HG03139 (cell line): ENCODE data around the gene VPS8.

Experiments
- ATAC-seq: cut with Tn5 transposase; IDR thresholded peaks from one replicate; pipeline ENCODE4 v1.9.1; 2021; ENCODE audit not compliant: unreplicated experiment

VPS8 gene

DNA sequence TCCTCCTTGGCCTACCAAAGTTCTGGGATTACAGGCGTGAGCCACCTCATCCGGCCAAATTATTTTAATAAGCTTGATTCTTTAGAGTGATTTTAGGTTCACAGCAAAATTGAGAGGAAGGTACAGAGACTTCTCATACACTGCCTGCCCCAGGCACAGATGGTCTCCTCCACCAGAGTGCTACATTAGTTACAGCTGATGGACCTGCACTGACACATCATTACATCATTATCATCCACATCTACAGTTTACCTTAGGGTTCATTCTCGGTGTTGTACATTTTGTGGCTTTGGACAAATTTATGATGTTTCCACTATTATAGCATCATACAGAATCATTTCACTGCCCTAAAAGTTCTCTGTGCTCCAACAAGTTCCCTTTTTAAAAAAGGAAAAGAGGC lies 4.4 kb upstream of the VPS8 start:
- ATAC-seq: no peak

DNA sequence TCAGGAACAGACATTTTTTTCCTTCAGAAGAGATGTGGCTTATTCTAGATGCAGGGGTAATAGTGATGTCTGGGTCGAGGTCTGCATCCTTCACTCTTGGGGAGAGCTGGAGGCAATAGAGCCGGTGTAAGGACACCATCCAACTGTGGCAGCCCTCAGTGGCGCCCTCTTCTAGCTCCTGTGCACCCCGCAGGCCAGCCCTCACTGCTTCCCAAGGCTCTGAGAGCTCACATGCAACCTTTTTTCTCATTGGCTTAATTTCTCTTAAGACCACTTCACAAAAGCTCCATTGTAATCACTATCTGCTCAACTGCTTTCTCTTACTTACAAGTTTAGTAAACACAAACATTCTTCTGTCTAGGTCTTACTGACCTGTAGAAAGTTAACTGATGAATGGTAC lies 3.9 kb upstream of the VPS8 start:
- ATAC-seq: no peak

DNA sequence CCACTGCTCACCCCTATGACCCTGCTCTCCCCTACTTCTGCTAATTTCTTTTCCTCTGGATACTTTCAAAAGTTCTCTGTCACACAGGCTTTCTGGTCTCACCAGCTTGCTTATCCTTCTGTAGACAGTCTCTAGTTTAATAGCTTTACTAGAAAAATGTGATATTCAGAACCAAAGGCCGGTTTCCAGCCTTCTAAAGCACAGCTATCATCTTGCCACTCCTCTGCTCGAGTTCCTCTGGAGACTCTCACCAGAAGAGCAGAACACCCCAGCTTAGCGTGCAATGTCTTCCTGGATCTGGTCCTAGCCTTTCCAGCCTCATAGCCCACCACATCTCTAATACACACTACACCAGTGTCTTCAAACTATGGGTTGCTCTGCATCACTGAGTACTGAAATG lies 1.8 kb upstream of the VPS8 start:
- no peak for ATAC-seq

GRCh38 chr3:184811034-184811433 lies 932 bp upstream of the VPS8 start:
- ATAC-seq: no peak

- ATAC-seq: no peak
Observed at GRCh38 chr3:184811663-184811998, 335 bp upstream of the VPS8 start.

GRCh38 chr3:184812662-184813042 lies 686 bp downstream of the VPS8 start:
- ATAC-seq: peak; percentile 25

DNA sequence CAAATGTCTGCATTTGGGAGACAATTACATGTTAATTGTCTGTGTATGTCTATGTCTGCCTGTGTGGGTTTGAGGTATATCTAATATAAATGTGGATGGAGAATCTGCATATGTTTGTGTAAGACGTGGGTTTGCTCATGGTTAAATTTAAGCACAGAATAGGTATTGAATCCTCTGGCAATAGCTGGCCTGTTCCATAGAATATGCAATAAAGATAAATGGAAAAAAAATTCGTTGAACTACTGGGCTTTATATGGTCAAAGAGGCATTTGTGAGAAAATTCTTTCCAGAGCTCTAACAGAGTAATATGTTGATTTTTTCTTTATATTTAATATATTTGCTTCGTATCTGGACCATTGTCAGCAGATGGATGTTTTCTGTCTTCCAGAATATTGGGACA lies 1.4 kb downstream of the VPS8 start:
- no peak for ATAC-seq

GRCh38 chr3:184814214-184814613 lies 2.2 kb downstream of the VPS8 start:
- no peak for ATAC-seq

DNA sequence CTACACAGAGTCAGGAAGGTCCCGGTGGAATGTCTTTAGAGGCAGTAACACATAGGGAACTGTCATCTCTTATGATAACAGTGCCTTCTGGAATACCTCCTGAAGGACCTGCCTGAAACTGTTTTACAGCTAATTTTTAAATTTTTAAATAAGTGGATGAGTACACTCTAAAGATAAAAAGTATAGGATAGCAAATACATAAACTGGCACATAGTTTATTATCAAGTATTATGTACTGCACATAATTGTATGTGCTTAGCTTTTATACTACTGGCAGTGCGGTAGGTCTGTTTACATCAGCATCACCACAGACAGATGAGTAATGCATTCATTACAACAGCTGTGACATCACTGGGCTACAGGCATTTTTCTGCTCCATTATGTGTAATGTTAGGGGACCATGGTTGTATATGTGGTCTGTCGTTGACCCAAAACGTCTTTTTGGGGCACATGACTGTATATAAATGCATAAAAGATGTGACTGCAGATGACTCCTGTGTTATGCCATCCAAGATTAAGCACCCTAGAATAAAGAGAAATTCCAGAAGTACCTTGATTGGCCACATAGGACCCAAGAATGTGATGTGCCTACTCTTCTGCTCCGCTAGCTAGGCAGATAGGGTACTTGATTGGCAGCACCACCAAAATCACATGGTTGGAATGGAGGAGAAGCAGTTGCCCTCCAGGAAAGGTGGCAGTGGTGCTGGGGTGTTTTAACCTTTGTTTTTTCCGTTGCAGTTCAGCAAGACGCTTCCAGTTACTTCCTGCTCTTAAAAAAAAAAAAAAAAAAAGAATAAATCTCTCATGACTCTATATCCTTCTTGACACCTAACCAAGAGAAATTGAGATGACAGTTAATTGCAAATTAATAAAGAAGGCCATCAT lies 3.3 kb downstream of the VPS8 start:
- ATAC-seq: no peak

DNA sequence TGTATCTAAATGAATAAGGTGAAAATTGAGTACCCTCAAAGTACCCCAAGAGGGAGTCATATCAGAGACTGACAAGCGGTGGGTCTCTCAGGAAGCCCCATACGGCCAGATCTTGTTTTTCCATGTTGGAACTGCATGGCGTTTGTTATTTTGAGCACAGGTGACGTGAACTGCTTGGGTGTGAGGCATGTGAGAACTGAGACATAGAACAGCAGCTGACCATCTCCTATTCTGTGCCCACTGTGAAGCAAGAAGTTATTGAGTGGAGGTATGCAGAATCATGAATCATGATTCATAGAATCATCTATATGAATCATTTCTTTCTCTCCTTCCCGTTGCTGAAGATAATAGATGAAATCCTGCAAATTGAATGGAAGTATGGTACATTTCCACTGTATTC lies 4.6 kb downstream of the VPS8 start:
- no peak for ATAC-seq

- no peak for ATAC-seq
Observed at GRCh38 chr3:184820525-184820924, 8.6 kb downstream of the VPS8 start.

DNA sequence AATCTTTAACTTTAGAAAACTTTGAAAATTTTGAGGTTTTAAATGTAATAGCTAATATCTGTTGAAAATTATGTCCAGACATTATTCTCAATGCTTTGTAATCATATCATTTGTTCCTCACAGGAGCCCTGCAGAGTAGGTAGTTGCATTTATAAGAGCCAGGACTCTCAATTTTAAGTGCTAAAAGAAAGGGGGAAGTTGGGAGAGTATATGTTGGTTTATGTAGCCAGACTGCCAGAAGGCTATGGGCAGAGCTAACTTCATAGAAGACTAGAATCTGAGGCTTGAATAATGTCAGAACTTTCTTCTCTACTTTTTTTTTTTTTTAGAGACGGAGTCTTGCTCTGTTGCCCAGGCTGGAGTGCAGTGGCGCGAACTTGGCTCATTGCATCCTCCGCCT lies 9.1 kb downstream of the VPS8 start:
- no peak for ATAC-seq

DNA sequence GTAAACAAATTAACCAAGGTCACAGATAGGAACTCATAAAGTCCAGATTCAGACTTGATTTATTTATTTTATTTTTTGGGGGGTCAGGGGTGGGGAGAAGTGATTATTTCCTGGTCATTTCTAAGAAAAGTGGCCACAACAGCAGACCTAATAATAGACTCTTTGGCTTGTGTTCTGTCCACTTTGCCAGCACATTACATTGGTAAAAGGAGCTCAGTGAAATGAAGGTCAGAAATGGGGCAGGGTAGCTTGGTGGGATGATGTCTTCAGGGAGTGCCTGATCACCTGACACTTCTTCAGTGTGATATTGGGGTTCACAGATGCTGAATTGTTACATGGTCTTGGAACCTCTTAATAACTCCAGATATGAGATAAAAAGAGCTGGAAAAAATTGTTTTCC lies 10.1 kb downstream of the VPS8 start:
- ATAC-seq: no peak

- no peak for ATAC-seq
Observed at GRCh38 chr3:184822654-184823053, 10.7 kb downstream of the VPS8 start.

- ATAC-seq: no peak
Observed at GRCh38 chr3:184823990-184824389, 12.0 kb downstream of the VPS8 start.

DNA sequence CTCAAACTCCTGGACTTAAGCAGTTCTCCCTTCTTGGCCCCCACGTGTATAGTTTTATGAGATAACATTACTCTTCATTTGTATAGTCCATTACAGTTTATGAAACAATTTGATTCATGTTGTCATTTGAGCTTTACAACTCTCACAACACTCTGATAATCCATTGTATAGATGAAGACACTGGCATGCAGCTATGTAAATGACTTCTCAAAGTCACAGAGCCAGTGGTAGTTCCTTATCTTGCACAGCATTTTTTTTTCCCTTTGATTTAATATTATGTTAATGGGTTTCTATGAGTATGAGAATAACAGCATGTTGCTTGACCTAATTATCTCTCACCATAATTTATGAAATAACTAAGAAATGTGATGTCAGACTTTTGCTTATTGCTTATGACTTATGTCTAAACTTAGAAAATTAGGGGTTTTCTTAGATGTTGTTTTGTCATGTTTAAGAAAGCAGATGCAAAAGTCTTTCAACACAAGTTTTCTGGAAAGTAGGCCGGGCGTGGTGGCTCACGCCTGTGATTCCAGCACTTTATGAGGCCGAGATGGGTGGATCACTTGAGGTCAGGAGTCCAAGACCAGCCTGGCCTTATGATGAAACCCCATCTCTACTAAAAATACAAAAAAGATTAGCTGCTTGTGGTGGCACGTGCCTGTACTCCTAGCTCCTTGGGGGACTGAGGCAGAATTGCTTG lies 13.3 kb downstream of the VPS8 start:
- no peak for ATAC-seq

DNA sequence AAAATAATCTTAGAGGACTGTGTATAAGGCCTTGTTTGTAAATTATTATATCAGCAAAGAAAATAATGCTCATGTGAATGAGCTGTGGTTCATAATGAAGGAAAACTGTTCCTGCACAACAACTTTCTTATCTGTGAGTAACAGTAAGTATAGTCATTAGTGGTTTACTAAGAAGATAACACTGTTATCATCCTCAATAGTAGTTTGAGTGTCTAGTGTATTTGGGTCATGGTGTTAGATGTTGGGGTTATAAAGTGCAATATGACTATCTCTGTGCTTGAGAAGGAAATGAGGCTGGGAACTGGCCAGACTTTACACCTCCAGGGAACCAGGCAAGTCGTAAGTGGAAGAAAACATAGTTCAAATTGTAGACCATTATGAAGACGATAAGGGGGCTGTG lies 15.6 kb downstream of the VPS8 start:
- no peak for ATAC-seq

DNA sequence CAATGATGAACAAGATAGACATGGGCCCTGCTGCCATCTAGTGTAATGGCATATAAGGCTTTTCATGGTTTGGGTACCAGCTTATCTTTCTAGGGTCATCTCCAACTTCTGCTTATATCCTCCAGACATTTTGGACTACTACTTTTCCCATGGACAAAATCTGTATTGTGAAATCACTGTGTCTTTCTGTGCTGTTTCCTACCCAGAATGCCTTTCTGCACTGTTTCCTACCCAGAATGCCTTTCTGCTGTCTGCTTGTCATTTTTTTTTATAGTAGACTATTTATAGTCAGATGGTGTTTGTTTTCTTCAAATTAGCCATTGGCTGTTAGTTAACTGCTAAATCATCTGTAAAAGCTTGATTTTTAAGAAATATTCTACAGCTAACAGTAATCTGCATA lies 20.1 kb downstream of the VPS8 start:
- no peak for ATAC-seq

DNA sequence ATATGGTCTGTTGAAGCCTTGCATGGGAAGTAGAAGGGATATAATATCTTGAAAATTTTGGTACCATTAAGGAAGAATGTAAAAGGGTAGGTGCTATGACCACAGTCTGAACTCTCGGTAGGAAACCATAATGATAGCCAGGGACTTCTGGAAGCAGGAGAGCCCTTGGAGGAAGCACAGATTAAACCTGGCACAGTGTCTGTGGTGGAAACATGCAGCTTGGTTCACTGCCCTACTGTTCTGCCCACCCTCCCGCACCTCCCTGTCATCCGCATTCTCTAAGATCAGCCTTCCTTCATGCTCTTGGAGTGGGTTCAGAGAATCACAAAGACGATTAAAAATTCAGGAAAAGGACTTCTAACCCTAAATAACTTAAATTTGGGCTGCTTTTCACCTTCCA lies 20.9 kb downstream of the VPS8 start:
- ATAC-seq: no peak

DNA sequence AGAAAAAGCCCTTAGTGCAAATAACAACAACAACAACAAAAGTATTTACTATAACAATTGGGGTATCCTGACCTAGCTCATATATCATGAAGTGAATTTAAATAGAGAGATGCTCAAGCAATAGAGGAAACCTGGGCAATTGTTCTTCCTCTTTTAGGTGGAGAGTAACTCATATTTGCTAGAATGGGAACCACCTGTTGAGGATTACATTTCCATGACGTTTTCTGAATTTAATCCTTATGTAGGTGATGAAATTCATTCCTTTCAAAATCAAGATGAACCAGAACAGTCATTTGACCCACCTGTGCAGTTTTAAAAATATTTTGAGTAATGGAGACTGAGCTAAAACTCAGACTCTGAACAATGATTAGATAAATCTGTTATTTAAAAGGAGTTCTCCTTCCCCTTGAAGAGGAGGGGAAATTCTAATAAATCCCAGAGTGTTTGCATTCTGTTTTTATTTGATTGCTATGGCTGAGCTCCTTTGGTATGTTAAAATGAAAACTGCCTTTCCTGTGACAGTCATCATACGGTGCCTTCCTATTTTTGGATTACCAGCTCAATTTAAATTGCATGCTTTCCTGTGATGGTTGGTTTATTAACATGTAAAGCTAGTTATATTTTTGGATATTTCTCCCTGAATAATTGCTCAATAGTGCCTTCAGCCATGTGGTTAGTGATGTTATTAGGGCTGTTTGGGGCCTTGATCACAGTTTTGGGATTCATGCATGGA lies 24.3 kb downstream of the VPS8 start:
- no peak for ATAC-seq

GRCh38 chr3:184842433-184842832 lies 30.5 kb downstream of the VPS8 start:
- no peak for ATAC-seq

GRCh38 chr3:184845819-184846218 lies 33.9 kb downstream of the VPS8 start:
- no peak for ATAC-seq
